GM12892 (cell line): ENCODE data around the gene ACSL3.
A peak's percentile ranks its signal among the peaks of the same experiment; 100 is the strongest.

ENCODE experiments used
- DNase-seq: peaks from one replicate; pipeline ENCODE4 v3.0.0; 2011; ENCODE audit not compliant: insufficient read length
- FAIRE-seq: peaks from 2 replicates; lab custom pipeline; 2011; peaks lifted over from hg19 to GRCh38; lab: Jason Lieb, UNC
- POLR2A ChIP-seq: IDR thresholded peaks from 2 replicates; pipeline ENCODE4 v1.6.1; 2011; ENCODE audit warnings: low read depth, low read length, control low read depth
- POLR2AphosphoS5 ChIP-seq: IDR thresholded peaks from 2 replicates; pipeline ENCODE4 v1.6.1; 2011; ENCODE audit warnings: low read depth, low read length, control low read depth
- TAF1 ChIP-seq: IDR thresholded peaks from 2 replicates; pipeline ENCODE4 v1.6.1; 2011; ENCODE audit warnings: low read depth, mild to moderate bottlenecking, control low read depth, low read length, borderline replicate concordance

Gene ACSL3

DNA sequence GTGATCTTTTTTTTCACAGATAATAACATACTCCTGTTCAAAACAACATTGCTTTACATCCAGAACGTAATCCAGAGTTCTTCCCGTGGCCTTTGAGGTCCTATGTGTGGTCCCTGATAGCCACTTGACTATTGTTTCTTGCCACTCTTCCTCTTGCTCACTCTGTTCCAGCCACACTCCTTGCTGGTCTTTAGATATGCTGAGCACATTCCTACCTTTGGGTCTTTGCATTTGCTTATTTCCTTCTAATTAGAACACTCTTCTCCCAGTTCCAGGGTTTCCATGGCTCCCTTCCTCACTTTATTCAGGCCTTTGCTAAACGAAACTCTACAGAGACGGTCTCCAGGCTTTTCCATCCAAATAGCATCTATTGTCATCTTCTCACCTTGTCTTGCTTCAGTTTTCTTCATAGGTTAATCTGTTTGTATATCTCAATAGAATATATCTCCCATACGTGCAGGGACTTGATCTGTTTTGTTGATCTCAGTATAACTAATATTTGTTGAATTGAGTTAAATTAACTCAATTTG lies 59.9 kb downstream of the ACSL3 start:
- TF ChIP-seq TAF1: no peak
- no peak for TF ChIP-seq POLR2A
- no peak for TF ChIP-seq POLR2AphosphoS5
- FAIRE-seq (no peak), DNase-seq (no peak)

DNA sequence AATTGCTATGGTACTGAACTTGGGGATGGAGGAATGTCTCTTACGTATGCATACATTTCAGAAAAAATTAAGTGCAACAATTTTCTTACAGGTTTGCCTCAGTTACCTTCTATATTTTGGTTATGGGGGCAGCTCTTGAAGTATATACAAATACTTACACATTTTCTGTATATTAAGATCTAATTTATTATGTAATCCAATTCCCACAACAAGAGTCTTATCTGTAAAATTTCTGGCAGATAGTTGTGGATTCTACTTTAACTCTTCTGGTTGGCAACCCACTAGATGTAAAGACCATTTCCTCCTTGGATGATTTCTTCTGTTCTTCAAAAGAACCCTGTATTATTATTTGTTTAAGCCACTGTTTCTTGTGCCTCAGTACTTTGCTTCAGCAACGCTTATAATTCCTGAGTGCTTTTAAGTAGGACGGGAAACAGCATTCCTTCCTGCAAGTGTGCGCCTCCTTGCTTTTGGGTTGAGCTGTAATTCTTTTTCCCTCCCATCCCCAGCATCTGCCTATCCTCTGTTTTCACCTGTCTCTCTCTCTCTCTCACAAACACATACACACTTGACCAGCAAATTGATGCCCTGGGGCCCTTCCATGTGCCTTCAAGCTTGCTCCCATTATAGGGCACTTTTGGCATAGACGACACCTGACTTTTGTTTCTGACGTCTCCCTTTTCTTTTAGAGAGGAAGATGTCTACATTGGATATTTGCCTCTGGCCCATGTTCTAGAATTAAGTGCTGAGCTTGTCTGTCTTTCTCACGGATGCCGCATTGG lies 61.4 kb downstream of the ACSL3 start:
- TF ChIP-seq POLR2A (no peak), TAF1 (no peak), POLR2AphosphoS5 (no peak)
- FAIRE-seq: no peak
- DNase-seq: no peak

DNA sequence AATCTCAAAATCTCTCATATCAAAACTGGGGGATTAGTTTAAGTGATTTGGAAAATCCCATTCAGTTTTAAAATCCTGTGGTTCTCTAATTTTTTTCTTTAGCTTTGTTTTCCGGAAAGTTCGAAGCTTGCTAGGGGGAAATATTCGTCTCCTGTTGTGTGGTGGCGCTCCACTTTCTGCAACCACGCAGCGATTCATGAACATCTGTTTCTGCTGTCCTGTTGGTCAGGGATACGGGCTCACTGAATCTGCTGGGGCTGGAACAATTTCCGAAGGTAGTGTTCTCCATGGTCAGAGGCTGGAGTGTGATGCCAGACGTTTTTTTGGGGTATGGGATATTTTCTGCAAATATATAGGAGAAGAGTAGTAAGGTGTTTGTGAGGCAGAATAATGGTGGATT lies 66.1 kb downstream of the ACSL3 start:
- DNase-seq (no peak), FAIRE-seq (no peak)
- TF ChIP-seq TAF1 (no peak), POLR2A (no peak), POLR2AphosphoS5 (no peak)

- DNase-seq: no peak
- TF ChIP-seq POLR2AphosphoS5 (no peak), TAF1 (no peak), POLR2A (no peak)
- FAIRE-seq: no peak
These were observed 66.8 kb downstream of the ACSL3 start for GRCh38 chr2:222927600-222927999.

GRCh38 chr2:222928335-222928734 lies 67.5 kb downstream of the ACSL3 start:
- DNase-seq (no peak), FAIRE-seq (no peak)
- TF ChIP-seq TAF1: no peak
- no peak for TF ChIP-seq POLR2AphosphoS5
- TF ChIP-seq POLR2A: no peak

DNA sequence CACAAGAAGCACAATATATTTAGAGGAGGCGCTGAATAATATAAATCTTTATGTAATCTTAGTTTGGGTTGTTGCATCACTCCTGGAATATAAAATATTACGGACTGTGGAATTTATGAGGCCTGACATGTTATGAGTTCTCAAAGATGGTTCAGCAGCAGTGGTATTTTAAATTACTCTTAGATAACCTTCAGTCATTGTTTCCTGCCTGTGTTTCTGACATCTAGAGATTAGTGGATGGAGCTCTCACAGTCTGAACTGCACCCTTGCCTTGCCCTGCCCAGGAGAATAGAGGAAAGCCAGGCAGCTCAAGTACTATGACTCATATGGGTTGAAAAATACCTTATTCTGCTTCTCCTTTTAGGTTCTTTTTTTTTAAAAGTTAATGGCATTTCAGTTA lies 70.0 kb downstream of the ACSL3 start:
- FAIRE-seq (no peak), DNase-seq (no peak)
- TF ChIP-seq POLR2AphosphoS5 (no peak), TAF1 (no peak), POLR2A (no peak)

DNA sequence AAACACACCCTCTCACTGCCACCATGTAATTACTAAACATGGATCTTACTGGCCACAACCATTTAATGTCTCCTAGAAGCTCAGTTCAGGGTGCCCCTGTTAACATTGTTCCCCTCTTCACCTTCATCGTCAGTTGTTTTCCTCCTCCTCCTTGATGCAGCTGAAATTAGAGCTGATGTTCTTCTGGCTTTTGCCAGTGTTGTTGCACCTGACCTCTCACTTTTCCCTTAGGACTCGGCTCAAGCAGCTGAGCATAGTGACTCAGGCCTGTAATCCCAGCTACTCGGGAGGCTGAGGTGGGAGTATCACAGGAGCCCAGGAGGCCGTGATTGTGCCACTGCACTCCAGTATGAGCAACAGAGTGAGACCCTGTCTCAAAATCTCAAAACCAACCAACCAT lies 70.8 kb downstream of the ACSL3 start:
- FAIRE-seq: no peak
- no peak for DNase-seq
- TF ChIP-seq POLR2A (no peak), POLR2AphosphoS5 (no peak), TAF1 (no peak)

GRCh38 chr2:222933458-222933857 lies 72.6 kb downstream of the ACSL3 start:
- TF ChIP-seq TAF1 (no peak), POLR2AphosphoS5 (no peak), POLR2A (no peak)
- FAIRE-seq (no peak), DNase-seq (no peak)

DNA sequence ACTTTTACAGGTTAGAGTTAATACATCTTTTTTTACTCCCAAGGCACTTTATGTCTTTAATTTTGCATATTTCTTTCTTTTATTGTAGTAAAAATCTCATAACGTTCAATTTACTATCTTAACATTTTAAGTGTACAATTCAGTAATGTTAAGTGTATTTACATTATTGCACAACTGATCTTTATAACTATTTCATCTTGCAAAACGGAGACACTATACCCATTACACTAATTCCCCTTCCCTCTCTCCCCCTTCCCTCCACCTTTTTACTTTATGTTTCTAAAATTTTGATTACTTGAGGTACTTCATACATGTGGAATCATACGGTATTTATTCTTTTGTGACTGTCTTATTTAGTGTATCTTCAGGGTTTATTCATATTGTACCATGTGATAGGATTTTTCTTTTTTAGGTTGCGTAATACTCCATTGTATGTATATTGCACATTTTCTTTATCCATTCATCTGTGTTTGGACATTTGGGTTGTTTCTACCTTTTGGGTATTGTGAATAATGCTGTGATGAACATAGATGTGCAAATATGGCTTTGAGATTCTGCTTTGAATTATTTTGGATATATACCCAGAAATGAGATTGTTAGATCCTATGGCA lies 75.0 kb downstream of the ACSL3 start:
- DNase-seq (no peak), FAIRE-seq (peak; percentile 54)
- TF ChIP-seq POLR2AphosphoS5 (no peak), TAF1 (no peak), POLR2A (no peak)

- no peak for FAIRE-seq
These were observed 75.9 kb downstream of the ACSL3 start for GRCh38 chr2:222936705-222937104.

GRCh38 chr2:222938327-222938726 lies 77.5 kb downstream of the ACSL3 start:
- TF ChIP-seq POLR2A: no peak
- TF ChIP-seq POLR2AphosphoS5: no peak
- no peak for TF ChIP-seq TAF1
- no peak for FAIRE-seq
- DNase-seq: no peak

More at GRCh38 chr2:222936705-222937104, 75.9 kb downstream of the ACSL3 start:
- DNase-seq: no peak
- no peak for TF ChIP-seq POLR2A
- no peak for TF ChIP-seq POLR2AphosphoS5
- no peak for TF ChIP-seq TAF1

GRCh38 chr2:222939208-222939856 lies 78.5 kb downstream of the ACSL3 start:
- FAIRE-seq (peak; percentile 78), DNase-seq (no peak)
- TF ChIP-seq POLR2A (no peak), POLR2AphosphoS5 (no peak), TAF1 (no peak)
